Thyroid gland (tissue), 4 donors: ENCODE measurements around the gene MICU1.

ENCODE experiments used
- CTCF ChIP-seq, 6 experiments: fragments of 200-600 bp in 3 of 6; fragments of 450-650 bp in 3 of 6; sonication (generic) in 3 of 6; IDR thresholded peaks; one replicate each; pipeline ENCODE4 v1.5.1; 2016 to 2019; ENCODE audit warnings: antibody characterized with exemption in 6 of 6, mild to moderate bottlenecking in 2 of 6, inconsistent platforms in 1 of 6, moderate library complexity in 1 of 6
- POLR2A ChIP-seq, 2 donors: fragments of 450-650 bp; IDR thresholded peaks; one replicate each; pipeline ENCODE4 v1.6.1; 2017; ENCODE audit warnings: antibody characterized with exemption in 2 of 2, mild to moderate bottlenecking in 2 of 2, moderate library complexity in 1 of 2

GRCh38 chr10:72460284-72460876, 165.5 kb downstream of the MICU1 start:
- TF ChIP-seq POLR2A (IDR thresholded peaks at IDR 0.05) (no peak), CTCF (IDR thresholded peaks at IDR 0.05) (no peak)
